Neural cell (in vitro differentiated cells): ENCODE measurements around the gene PEX7. TPM values are rescaled to one million over a fixed set of nuclear protein-coding genes. Genes with fewer than 3 reads are reported as not detected.

Experiments
- H2AFZ ChIP-seq: fragments of 200-600, 300-800 bp; sonication (generic), shearing (Covaris generic); 2 replicates; pipeline ENCODE4 v1.6.0; 2014; ENCODE audit warnings: low read depth, mild to moderate bottlenecking, antibody characterized with exemption, low read length, moderate library complexity
- H3F3A ChIP-seq: fragments of 200-600 bp; shearing (Covaris generic); 2 replicates; pipeline ENCODE4 v1.6.1; 2016; ENCODE audit warnings: mild to moderate bottlenecking, moderate library complexity, mixed read lengths, antibody characterized with exemption, low read length; ENCODE audit not compliant: insufficient read depth, poor library complexity, severe bottlenecking
- H3K27ac ChIP-seq: fragments of 200-600, 300-800 bp; sonication (generic), shearing (Covaris generic); 2 replicates; pipeline ENCODE4 v1.5.1; 2014; ENCODE audit warnings: mild to moderate bottlenecking, low read length, moderate library complexity
- H3K27me3 ChIP-seq: fragments of 300-800, 200-600 bp; sonication (generic), shearing (Covaris generic); 2 replicates; pipeline ENCODE4 v1.6.0; 2014; ENCODE audit warnings: mild to moderate bottlenecking, low read depth, low read length, moderate library complexity; ENCODE audit not compliant: insufficient read depth
- H3K36me3 ChIP-seq: fragments of 300-800, 200-600 bp; sonication (generic), shearing (Covaris generic); 2 replicates; pipeline ENCODE4 v1.5.1; 2014; ENCODE audit warnings: mild to moderate bottlenecking, antibody characterized with exemption, low read length, moderate library complexity; ENCODE audit not compliant: insufficient read depth
- H3K4me2 ChIP-seq: fragments of 300-800, 200-600 bp; sonication (generic), shearing (Covaris generic); 2 replicates; pipeline ENCODE4 v1.6.0; 2014; ENCODE audit warnings: mild to moderate bottlenecking, low read length
- H3K4me3 ChIP-seq: fragments of 300-800, 200-600 bp; sonication (generic), shearing (Covaris generic); 2 replicates; pipeline ENCODE4 v1.5.1; 2014; ENCODE audit warnings: mild to moderate bottlenecking, low read length, moderate library complexity
- H3K79me2 ChIP-seq: fragments of 200-600 bp; shearing (Covaris generic); replicated peaks from 2 replicates; pipeline ENCODE4 v1.6.0; 2014; ENCODE audit warnings: mild to moderate bottlenecking, low read length, moderate library complexity; ENCODE audit not compliant: insufficient read depth
- H3K9ac ChIP-seq: fragments of 300-800, 200-600 bp; sonication (generic), shearing (Covaris generic); 2 replicates; pipeline ENCODE4 v1.6.1; 2016; ENCODE audit warnings: mild to moderate bottlenecking, low read length, mixed read lengths
- H3K9me2 ChIP-seq: fragments of 200-600 bp; shearing (Covaris generic); 2 replicates; pipeline ENCODE4 v1.6.1; 2016; ENCODE audit warnings: mild to moderate bottlenecking, low read length, mixed read lengths; ENCODE audit not compliant: insufficient read depth
- H3K9me3 ChIP-seq: fragments of 200-600, 300-800 bp; sonication (generic), shearing (Covaris generic); 2 replicates; pipeline ENCODE4 v1.6.1; 2016; ENCODE audit warnings: mild to moderate bottlenecking, mixed run types, low read length, moderate library complexity, mixed read lengths
- H4K20me1 ChIP-seq: fragments of 200-600 bp; shearing (Covaris generic); 2 replicates; pipeline ENCODE4 v1.6.1; 2016; ENCODE audit warnings: mild to moderate bottlenecking, mixed run types; ENCODE audit not compliant: insufficient read depth
- CTCF ChIP-seq: fragments of 450-650 bp; IDR thresholded peaks from 2 replicates; pipeline ENCODE4 v1.5.1; 2014; ENCODE audit warnings: antibody characterized with exemption, mild to moderate bottlenecking, moderate library complexity; ENCODE audit not compliant: poor library complexity, severe bottlenecking
- EP300 ChIP-seq: fragments of 450-650 bp; conservative IDR thresholded peaks from 2 replicates; pipeline ENCODE4 v1.6.1; 2014; ENCODE audit warnings: antibody characterized with exemption, mild to moderate bottlenecking, moderate library complexity; ENCODE audit not compliant: poor library complexity, severe bottlenecking
- EZH2 ChIP-seq: fragments of 200-600, 300-800 bp; shearing (Covaris generic), sonication (generic); IDR thresholded peaks from 2 replicates; pipeline ENCODE4 v1.6.1; 2014; ENCODE audit warnings: antibody characterized with exemption, low read length, borderline replicate concordance, mild to moderate bottlenecking; ENCODE audit not compliant: insufficient read depth, poor library complexity, severe bottlenecking
- MXI1 ChIP-seq: fragments of 450-650 bp; conservative IDR thresholded peaks from 2 replicates; pipeline ENCODE4 v1.6.1; 2014; ENCODE audit warnings: antibody characterized with exemption, mild to moderate bottlenecking; ENCODE audit not compliant: poor library complexity, severe bottlenecking
- POLR2AphosphoS5 ChIP-seq: IDR thresholded peaks from 2 replicates; pipeline ENCODE4 v1.6.1; 2012
- RAD21 ChIP-seq: fragments of 450-650 bp; conservative IDR thresholded peaks from 2 replicates; pipeline ENCODE4 v1.6.1; 2014; ENCODE audit warnings: antibody characterized with exemption, mild to moderate bottlenecking, moderate library complexity
- REST ChIP-seq: IDR thresholded peaks from 2 replicates; pipeline ENCODE4 v1.6.1; 2012; ENCODE audit warnings: borderline replicate concordance
- SMC3 ChIP-seq: fragments of 450-650 bp; conservative IDR thresholded peaks from 2 replicates; pipeline ENCODE4 v1.6.1; 2014; ENCODE audit warnings: antibody characterized with exemption, mild to moderate bottlenecking, moderate library complexity; ENCODE audit not compliant: poor library complexity
- TAF1 ChIP-seq: IDR thresholded peaks from 2 replicates; pipeline ENCODE4 v1.6.1; 2012; ENCODE audit warnings: low read depth
- polyA plus RNA-seq: library from polyadenylated mRNA; depleted of rRNA; stranded (reverse); fragments of >200 nt; gene quantifications from 2 replicates; pipeline ENCODE4 v1.2.3, GENCODE V29; 2014

Gene PEX7
- polyA plus RNA-seq, 1 donor from 2014 or later = 10.8 TPM

- no peak for TF ChIP-seq CTCF
- TF ChIP-seq RAD21 = no peak
- no peak for TF ChIP-seq POLR2AphosphoS5
- TF ChIP-seq SMC3 = no peak
- no peak for TF ChIP-seq EZH2
- no peak for TF ChIP-seq MXI1
- TF ChIP-seq REST = no peak
- TF ChIP-seq TAF1 = no peak
- TF ChIP-seq EP300 = no peak
- Histone ChIP-seq H3K36me3 (no peaks in the 10 kb centered on the region), H3K27ac (no peak overlapping the region), H3K9ac (no peak overlapping the region), H2AFZ (no peak overlapping the region), H4K20me1 (no peaks in the 10 kb centered on the region), H3K9me2 (no peaks in the 10 kb centered on the region), H3K79me2 (no peaks in the 10 kb centered on the region), H3K4me3 (no peak overlapping the region), H3K9me3 (no peaks in the 10 kb centered on the region), H3F3A (no peaks in the 10 kb centered on the region), H3K4me2 (no peak overlapping the region), H3K27me3 (no peaks in the 10 kb centered on the region)
Observed at GRCh38 chr6:136866872-136867416, 44.6 kb downstream of the PEX7 start.

GRCh38 chr6:136869451-136869850, 47.1 kb downstream of the PEX7 start:
- Histone ChIP-seq H3K79me2 (no peaks in the 10 kb centered on the region), H3K9me2 (no peaks in the 10 kb centered on the region), H3F3A (no peaks in the 10 kb centered on the region), H3K4me2 (no peak overlapping the region), H3K27ac (no peak overlapping the region), H4K20me1 (no peaks in the 10 kb centered on the region), H3K9me3 (no peaks in the 10 kb centered on the region), H3K4me3 (no peak overlapping the region), H3K27me3 (no peaks in the 10 kb centered on the region), H2AFZ (no peak overlapping the region), H3K9ac (no peak overlapping the region), H3K36me3 (no peaks in the 10 kb centered on the region)
- TF ChIP-seq CTCF (no peak), POLR2AphosphoS5 (no peak), EP300 (no peak), EZH2 (no peak), MXI1 (no peak), SMC3 (no peak), REST (no peak), RAD21 (no peak), TAF1 (no peak)
